Fibroblast of lung (primary cell): ENCODE measurements around the gene SPATA33. TPM values are rescaled to one million over a fixed set of nuclear protein-coding genes. Genes with fewer than 3 reads are reported as not detected.

Source experiments
- DNase-seq, 2 donors: peaks; one replicate each; pipeline versions ENCODE4 v3.0.0 to v3.0.0-alpha.2; 2010; ENCODE audit warnings: low read depth in 2 of 2
- H2AFZ ChIP-seq: 2 replicates; pipeline ENCODE4 v1.5.1; 2012; ENCODE audit warnings: low read length, control low read depth, inconsistent platforms
- H3K27ac ChIP-seq: 2 replicates; pipeline ENCODE4 v1.5.1; 2011; ENCODE audit warnings: low read length, control low read depth; ENCODE audit not compliant: insufficient read depth
- H3K27me3 ChIP-seq: 2 replicates; pipeline ENCODE4 v1.5.1; 2011; ENCODE audit warnings: mild to moderate bottlenecking, low read length; ENCODE audit not compliant: control insufficient read depth, insufficient read depth
- H3K36me3 ChIP-seq: 2 replicates; pipeline ENCODE4 v1.5.1; 2011; ENCODE audit warnings: low read length; ENCODE audit not compliant: control insufficient read depth, insufficient read depth
- H3K4me1 ChIP-seq: 2 replicates; pipeline ENCODE4 v1.5.1; 2011; ENCODE audit warnings: low read length; ENCODE audit not compliant: control insufficient read depth, insufficient read depth; ENCODE audit errors: extremely low read depth
- H3K4me2 ChIP-seq: 2 replicates; pipeline ENCODE4 v1.5.1; 2011; ENCODE audit warnings: low read length, control low read depth; ENCODE audit not compliant: insufficient read depth; ENCODE audit errors: extremely low read depth
- H3K4me3 ChIP-seq, 4 experiments: fragments of 200-600 bp in 1 of 4; sonication (generic) in 1 of 4; replicated peaks in 1 of 4; 2 replicates each; pipeline ENCODE4 v1.5.1; 2011 to 2016; ENCODE audit warnings: low read length in 4 of 4, low read depth in 3 of 4, mild to moderate bottlenecking in 3 of 4, control low read depth in 2 of 4, inconsistent platforms in 1 of 4, mixed read lengths in 1 of 4; ENCODE audit not compliant: insufficient read depth in 1 of 4; ENCODE audit errors: control extremely low read depth in 1 of 4
- H3K79me2 ChIP-seq: 2 replicates; pipeline ENCODE4 v1.5.1; 2012; ENCODE audit warnings: mild to moderate bottlenecking, low read length, inconsistent platforms; ENCODE audit not compliant: control insufficient read depth, insufficient read depth
- H3K9ac ChIP-seq: 2 replicates; pipeline ENCODE4 v1.5.1; 2011; ENCODE audit warnings: mild to moderate bottlenecking, low read length, control low read depth; ENCODE audit not compliant: insufficient read depth
- H3K9me3 ChIP-seq: 2 replicates; pipeline ENCODE4 v1.5.1; 2012; ENCODE audit warnings: low read depth, low read length; ENCODE audit not compliant: control insufficient read depth, insufficient read depth
- H4K20me1 ChIP-seq: 2 replicates; pipeline ENCODE4 v1.5.1; 2011; ENCODE audit warnings: low read length; ENCODE audit not compliant: control insufficient read depth, insufficient read depth; ENCODE audit errors: extremely low read depth
- EZH2 ChIP-seq: IDR thresholded peaks from 2 replicates; pipeline ENCODE4 v1.5.1; 2012; ENCODE audit warnings: low read length, control low read depth, mild to moderate bottlenecking; ENCODE audit errors: missing control alignments
- polyA plus RNA-seq, 2 donors: library from polyadenylated mRNA; depleted of rRNA in 1 of 2; stranded (reverse) in 1 of 2; unstranded in 1 of 2; fragments of >200 nt; gene quantifications; 2 replicates each; pipeline ENCODE4 v1.2.1, GENCODE V29; 2011 to 2012; ENCODE audit warnings: missing spikeins in 1 of 2
- total RNA-seq: library from RNA; depleted of rRNA; stranded (reverse); fragments of >200 nt; gene quantifications from 2 replicates; pipeline ENCODE4 v1.2.1, GENCODE V29; 2014
- TF ChIP-seq, protein P1 (sequence below), 2 donors: IDR thresholded peaks in 1 of 2; conservative IDR thresholded peaks in 1 of 2; 1 replicate in 1 of 2; 2 replicates in 1 of 2; pipeline ENCODE4 v1.5.1; 2011 to 2012; ENCODE audit warnings: low read length in 2 of 2, control low read depth in 1 of 2, inconsistent platforms in 1 of 2, low read depth in 1 of 2, mild to moderate bottlenecking in 1 of 2

The SPATA33 gene
- total and polyA plus RNA-seq, 2 donors (not counting 1 experiment from before 2014, with no cell fraction given): 2.0 to 2.8 TPM

- no peak for DNase-seq
- no peaks in the 10 kb centered on the region for H3K27me3 ChIP-seq
Measured at GRCh38 chr16:89646906-89647305, 10.7 kb upstream of the SPATA33 start.

DNA sequence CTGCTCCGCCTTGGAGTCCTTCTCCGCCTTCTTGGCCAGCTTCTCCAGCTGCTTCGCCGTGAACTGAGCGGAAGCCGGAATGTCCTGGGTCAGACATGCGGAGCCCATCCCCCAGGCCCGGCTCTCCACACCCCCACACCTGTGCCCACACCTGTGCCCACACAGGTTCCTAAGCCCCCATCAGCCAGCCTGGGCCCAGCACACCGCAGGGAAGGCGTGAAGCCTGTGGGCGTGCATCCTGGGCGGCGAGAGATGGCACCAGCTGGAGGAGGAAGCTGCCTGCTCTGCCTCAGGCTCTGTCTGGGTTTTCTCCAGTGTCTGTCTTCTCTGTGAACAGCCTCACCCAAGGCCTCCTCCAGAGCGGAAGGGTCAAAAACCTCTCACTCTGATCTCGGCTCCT, 6.1 kb upstream of the SPATA33 start:
- Histone ChIP-seq H3K79me2 (peaks cover 36% of the 10 kb centered on the region), H3K27me3 (no peaks in the 10 kb centered on the region), H3K27ac (no peak overlapping the region), H3K9me3 (no peaks in the 10 kb centered on the region), H3K4me1 (peaks cover 3% of the 10 kb centered on the region), H2AFZ (no peak overlapping the region), H3K36me3 (peaks cover 13% of the 10 kb centered on the region), H4K20me1 (no peaks in the 10 kb centered on the region), H3K4me3 (no peak overlapping the region), H3K9ac (no peak overlapping the region), H3K4me2 (no peak overlapping the region)
- TF ChIP-seq EZH2: no peak
- TF ChIP-seq, protein P1, sequence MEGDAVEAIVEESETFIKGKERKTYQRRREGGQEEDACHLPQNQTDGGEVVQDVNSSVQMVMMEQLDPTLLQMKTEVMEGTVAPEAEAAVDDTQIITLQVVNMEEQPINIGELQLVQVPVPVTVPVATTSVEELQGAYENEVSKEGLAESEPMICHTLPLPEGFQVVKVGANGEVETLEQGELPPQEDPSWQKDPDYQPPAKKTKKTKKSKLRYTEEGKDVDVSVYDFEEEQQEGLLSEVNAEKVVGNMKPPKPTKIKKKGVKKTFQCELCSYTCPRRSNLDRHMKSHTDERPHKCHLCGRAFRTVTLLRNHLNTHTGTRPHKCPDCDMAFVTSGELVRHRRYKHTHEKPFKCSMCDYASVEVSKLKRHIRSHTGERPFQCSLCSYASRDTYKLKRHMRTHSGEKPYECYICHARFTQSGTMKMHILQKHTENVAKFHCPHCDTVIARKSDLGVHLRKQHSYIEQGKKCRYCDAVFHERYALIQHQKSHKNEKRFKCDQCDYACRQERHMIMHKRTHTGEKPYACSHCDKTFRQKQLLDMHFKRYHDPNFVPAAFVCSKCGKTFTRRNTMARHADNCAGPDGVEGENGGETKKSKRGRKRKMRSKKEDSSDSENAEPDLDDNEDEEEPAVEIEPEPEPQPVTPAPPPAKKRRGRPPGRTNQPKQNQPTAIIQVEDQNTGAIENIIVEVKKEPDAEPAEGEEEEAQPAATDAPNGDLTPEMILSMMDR (conservative IDR thresholded peaks at IDR 0.05 in 1 of 2, IDR thresholded peaks at IDR 0.05 in 1 of 2; ENCODE audit: low read depth in 1 of 2, low read length in 2 of 2): no peak
- no peak for DNase-seq

More at GRCh38 chr16:89646906-89647305, 10.7 kb upstream of the SPATA33 start:
- Histone ChIP-seq H3K9ac (no peak overlapping the region), H3K79me2 (peaks cover 8% of the 10 kb centered on the region), H4K20me1 (no peaks in the 10 kb centered on the region), H3K4me3 (no peak overlapping the region), H3K4me2 (no peak overlapping the region), H2AFZ (no peak overlapping the region), H3K4me1 (no peaks in the 10 kb centered on the region), H3K36me3 (peaks cover 26% of the 10 kb centered on the region), H3K9me3 (no peaks in the 10 kb centered on the region), H3K27ac (no peak overlapping the region)
- TF ChIP-seq, protein P1 (conservative IDR thresholded peaks at IDR 0.05 in 1 of 2, IDR thresholded peaks at IDR 0.05 in 1 of 2; ENCODE audit: low read depth in 1 of 2, low read length in 2 of 2): no peak
- TF ChIP-seq EZH2: no peak

DNA sequence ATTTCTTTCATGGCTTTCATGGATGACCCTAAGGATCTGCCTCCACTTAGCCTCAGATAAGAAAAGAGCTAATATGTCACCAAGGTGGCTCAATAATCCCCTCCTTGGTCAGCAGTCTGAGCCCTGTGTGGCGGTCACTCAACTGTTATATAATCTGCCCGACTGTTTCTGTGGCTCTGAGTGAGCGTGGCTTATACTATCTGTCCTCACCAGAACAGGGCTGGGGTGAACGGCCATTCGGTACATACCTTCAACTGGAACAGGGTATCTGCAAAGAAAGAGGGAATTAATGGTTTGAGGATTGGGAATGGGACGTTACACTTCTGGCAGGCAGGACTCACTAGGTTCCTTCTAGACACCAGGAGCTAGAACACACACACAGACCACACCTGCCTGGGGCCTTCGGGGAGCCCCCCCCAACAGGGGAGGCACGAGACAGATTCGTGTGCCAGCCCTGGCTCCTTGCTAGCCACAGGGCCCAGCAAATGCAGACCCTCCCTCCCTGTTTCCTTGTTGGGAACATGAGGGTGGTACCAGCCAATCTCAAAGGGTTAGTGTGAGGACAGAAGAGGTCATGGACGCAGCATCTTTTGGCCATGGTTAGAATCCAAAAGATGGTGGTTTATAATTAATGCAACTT, 3.9 kb upstream of the SPATA33 start:
- no peak overlapping the region for H3K9ac ChIP-seq
- no peak overlapping the region for H3K4me2 ChIP-seq
- peaks cover 51% of the 10 kb centered on the region for H3K79me2 ChIP-seq
- no peaks in the 10 kb centered on the region for H3K9me3 ChIP-seq
- H3K27me3 ChIP-seq: no peaks in the 10 kb centered on the region
- H4K20me1 ChIP-seq: no peaks in the 10 kb centered on the region
- H3K4me3 ChIP-seq: no peak overlapping the region
- no peak for TF ChIP-seq EZH2
- TF ChIP-seq, protein P1 (conservative IDR thresholded peaks at IDR 0.05 in 1 of 2, IDR thresholded peaks at IDR 0.05 in 1 of 2; ENCODE audit: low read depth in 1 of 2, low read length in 2 of 2): no peak
- H2AFZ ChIP-seq: no peak overlapping the region
- H3K4me1 ChIP-seq: peaks cover 4% of the 10 kb centered on the region
- H3K36me3 ChIP-seq: peaks cover 9% of the 10 kb centered on the region
- no peak for DNase-seq
- no peak overlapping the region for H3K27ac ChIP-seq
